Fibroblast of the aortic adventitia (primary cell): ENCODE data around the gene SARM1. TPM values are rescaled to one million over a fixed set of nuclear protein-coding genes. Genes with fewer than 3 reads are reported as not detected.

Experiments used
- DNase-seq: peaks from one replicate; pipeline ENCODE4 v3.0.0-alpha.2; 2010; ENCODE audit warnings: low read depth
- H3K4me3 ChIP-seq: 2 replicates; pipeline ENCODE4 v1.5.1; 2011; ENCODE audit warnings: low read depth, mild to moderate bottlenecking, control low read depth, low read length, moderate library complexity
- CTCF ChIP-seq: IDR thresholded peaks from 2 replicates; pipeline ENCODE4 v1.5.1; 2011; ENCODE audit warnings: mild to moderate bottlenecking, low read length, control low read depth, inconsistent platforms; ENCODE audit not compliant: insufficient read depth
- total RNA-seq: library from RNA; depleted of rRNA; stranded (reverse); fragments of >200 nt; gene quantifications from 2 replicates; pipeline ENCODE4 v1.2.3, GENCODE V29; 2012; ENCODE audit warnings: low replicate concordance

The SARM1 gene
- total RNA-seq, 1 donor, result 9.0 TPM

- TF ChIP-seq CTCF, result no peak
- no peak overlapping the region for H3K4me3 ChIP-seq
- DNase-seq, result peak; percentile 62
These were observed 25.9 kb upstream of the SARM1 start for GRCh38 chr17:28345419-28346198.

- DNase-seq, result peak; percentile 38
- H3K4me3 ChIP-seq, result no peak overlapping the region
- no peak for TF ChIP-seq CTCF
These were observed 25.3 kb upstream of the SARM1 start for GRCh38 chr17:28346199-28346580.

GRCh38 chr17:28346746-28347246 is 24.7 kb upstream of the SARM1 start:
- H3K4me3 ChIP-seq, result no peak overlapping the region
- no peak for DNase-seq

GRCh38 chr17:28347261-28347891 is 24.1 kb upstream of the SARM1 start:
- no peak overlapping the region for H3K4me3 ChIP-seq
- peak; percentile 95 for DNase-seq
- TF ChIP-seq CTCF, result no peak

More at GRCh38 chr17:28346746-28347246, 24.7 kb upstream of the SARM1 start:
- peak; percentile 47 for TF ChIP-seq CTCF

GRCh38 chr17:28348979-28349378 is 22.5 kb upstream of the SARM1 start:
- TF ChIP-seq CTCF, result no peak
- no peak for DNase-seq

GRCh38 chr17:28350271-28350670 is 21.2 kb upstream of the SARM1 start:
- DNase-seq, result no peak
- no peak for TF ChIP-seq CTCF
- H3K4me3 ChIP-seq, result no peak overlapping the region

More at GRCh38 chr17:28348979-28349378, 22.5 kb upstream of the SARM1 start:
- H3K4me3 ChIP-seq, result no peak overlapping the region
